ENCODE data around the gene DENND1C. TPM values are rescaled to one million over a fixed set of nuclear protein-coding genes. Genes with fewer than 3 reads are reported as not detected.
"Not testable (repeated sequence)": the region's sequence is repeated elsewhere in the genome, so short reads cannot be mapped to it uniquely, and the experiment has no call there.

Gene DENND1C
- total RNA-seq, 4 donors from 2014 or later = 4.5 to 25.6 (median 8.2) TPM

GRCh38 chr19:6433165-6433564, 48.4 kb downstream of the DENND1C start:
- Histone ChIP-seq H3K27me3 (no peaks in the 10 kb centered on the region), H3K4me3 (no peak overlapping the region), H3K9me3 (no peaks in the 10 kb centered on the region), H3K4me1 (no peaks in the 10 kb centered on the region), H3K27ac (no peak overlapping the region), H3K36me3 (no peaks in the 10 kb centered on the region)
- DNase-seq = no peak
- no peak for TF ChIP-seq CTCF (IDR thresholded peaks at IDR 0.05)
- TF ChIP-seq POLR2A (IDR thresholded peaks at IDR 0.05) = no peak

DNA sequence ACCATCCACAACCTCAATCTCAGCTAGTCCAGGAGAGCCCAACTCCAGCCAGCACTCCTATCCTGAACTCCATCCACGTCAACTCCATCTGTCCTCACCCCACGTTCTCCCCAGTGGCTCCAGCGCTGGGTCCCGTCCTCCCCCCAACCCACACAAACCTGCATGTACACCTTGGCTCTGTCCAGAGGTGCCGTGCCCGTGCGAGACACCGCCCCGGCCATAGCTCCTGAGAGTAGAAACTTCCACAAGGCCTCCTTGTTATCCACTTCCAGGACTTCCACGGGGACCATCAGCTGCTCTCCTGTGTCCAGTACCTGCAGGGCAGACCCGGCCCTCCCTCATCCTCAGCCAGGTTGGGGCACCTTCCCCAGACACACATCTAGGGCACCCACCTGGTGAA, 49.7 kb downstream of the DENND1C start:
- TF ChIP-seq POLR2A (IDR thresholded peaks at IDR 0.05) = no peak
- no peak for TF ChIP-seq CTCF (IDR thresholded peaks at IDR 0.05)

GRCh38 chr19:6429419-6430221, 52.0 kb downstream of the DENND1C start:
- Histone ChIP-seq H3K4me3 (no peak overlapping the region), H3K27me3 (no peaks in the 10 kb centered on the region), H3K9me3 (no peaks in the 10 kb centered on the region), H3K4me1 (peaks cover 0 to 10% (median 2%) of the 10 kb centered on the region in 4 donors), H3K36me3 (no peaks in the 10 kb centered on the region), H3K27ac (no peak overlapping the region)
- no peak for DNase-seq
- TF ChIP-seq POLR2A (IDR thresholded peaks at IDR 0.05) (no peak), CTCF (IDR thresholded peaks at IDR 0.05) (no peak)

More for the DNA sequence above, 49.7 kb downstream of the DENND1C start:
- Histone ChIP-seq H3K4me1 (no peaks in the 10 kb centered on the region), H3K27me3 (no peaks in the 10 kb centered on the region), H3K9me3 (no peaks in the 10 kb centered on the region), H3K4me3 (no peak overlapping the region), H3K27ac (no peak overlapping the region), H3K36me3 (no peaks in the 10 kb centered on the region)
- no peak for DNase-seq

GRCh38 chr19:6428692-6429418, 52.7 kb downstream of the DENND1C start:
- not testable (repeated sequence) for H3K27ac ChIP-seq, H3K9me3 ChIP-seq, DNase-seq, H3K27me3 ChIP-seq, H3K36me3 ChIP-seq, H3K4me3 ChIP-seq
- H3K4me1 ChIP-seq = peaks cover 0 to 12% (median 2%) of the 10 kb centered on the region in 4 donors

GRCh38 chr19:6427131-6427530, 54.5 kb downstream of the DENND1C start:
- no peak for TF ChIP-seq CTCF (IDR thresholded peaks at IDR 0.05)
- TF ChIP-seq POLR2A (IDR thresholded peaks at IDR 0.05) = no peak
- no peak overlapping the region for H3K27ac ChIP-seq
- H3K36me3 ChIP-seq = no peaks in the 10 kb centered on the region
- H3K9me3 ChIP-seq = no peaks in the 10 kb centered on the region
- no peak overlapping the region for H3K4me3 ChIP-seq
- no peaks in the 10 kb centered on the region for H3K27me3 ChIP-seq
- H3K4me1 ChIP-seq = peaks cover 0 to 22% (median 9%) of the 10 kb centered on the region in 4 donors
- DNase-seq = no peak
